WTC11 (cell line): ENCODE measurements around the gene THBS2.

Experiments
- CREM ChIP-seq: sonication (generic); formaldehyde crosslinking; IDR thresholded peaks from 2 replicates; pipeline ENCODE4 v1.8.1; 2022; ENCODE audit warnings: mild to moderate bottlenecking, missing genetic modification reagents, moderate library complexity
- CTCF ChIP-seq: fragments of 200-600 bp; IDR thresholded peaks from 2 replicates; pipeline ENCODE4 v1.8.0; 2022; ENCODE audit warnings: antibody characterized with exemption
- TP53 ChIP-seq: sonication (generic); formaldehyde crosslinking; IDR thresholded peaks from 2 replicates; pipeline ENCODE4 v1.8.1; 2023; ENCODE audit warnings: mild to moderate bottlenecking, missing genetic modification reagents
- ZNF138 ChIP-seq: sonication (generic); formaldehyde crosslinking; conservative IDR thresholded peaks from 2 replicates; pipeline ENCODE4 v1.8.1; 2022; ENCODE audit warnings: mild to moderate bottlenecking, moderate library complexity, missing genetic modification reagents

GRCh38 chr6:169291646-169292337 is 38.1 kb upstream of the THBS2 start:
- TF ChIP-seq CTCF (no peak), ZNF138 (CRISPR knock-in tag) (no peak), TP53 (CRISPR knock-in tag) (no peak), CREM (CRISPR knock-in tag) (no peak)
